Measurements from ENCODE around the gene L2HGDH.

DNA sequence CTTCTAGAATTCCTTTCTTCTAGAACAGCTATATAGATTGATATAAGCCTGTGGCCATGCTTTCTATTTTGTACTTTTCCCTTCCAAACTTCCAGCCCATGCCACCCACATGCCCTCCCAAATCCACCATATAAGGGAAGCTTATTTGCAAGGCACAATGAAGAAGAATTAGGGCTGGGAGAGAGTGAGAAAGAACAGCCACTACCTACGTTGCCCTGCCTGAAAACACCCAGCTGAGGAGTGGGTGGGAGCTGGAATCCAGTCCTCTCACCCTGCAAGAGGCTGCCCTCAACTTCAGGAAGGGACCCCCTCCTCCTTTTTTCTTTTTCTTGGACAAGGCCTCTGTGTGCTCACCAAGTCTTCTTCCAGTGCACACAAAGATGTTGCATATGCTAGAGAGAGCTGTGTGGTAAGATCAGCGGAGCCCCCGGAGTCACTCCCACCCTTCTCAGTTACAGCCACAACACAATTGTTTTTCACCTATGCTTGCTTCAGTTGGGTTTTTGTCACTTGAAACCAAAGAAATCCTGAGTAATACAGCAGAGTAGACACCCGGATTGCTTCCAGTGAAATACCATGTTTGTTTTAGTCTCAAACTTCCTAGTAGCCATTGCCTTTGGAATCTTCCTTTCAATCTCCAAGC is 45.8 kb upstream of the L2HGDH start:
- TF ChIP-seq, protein P1, sequence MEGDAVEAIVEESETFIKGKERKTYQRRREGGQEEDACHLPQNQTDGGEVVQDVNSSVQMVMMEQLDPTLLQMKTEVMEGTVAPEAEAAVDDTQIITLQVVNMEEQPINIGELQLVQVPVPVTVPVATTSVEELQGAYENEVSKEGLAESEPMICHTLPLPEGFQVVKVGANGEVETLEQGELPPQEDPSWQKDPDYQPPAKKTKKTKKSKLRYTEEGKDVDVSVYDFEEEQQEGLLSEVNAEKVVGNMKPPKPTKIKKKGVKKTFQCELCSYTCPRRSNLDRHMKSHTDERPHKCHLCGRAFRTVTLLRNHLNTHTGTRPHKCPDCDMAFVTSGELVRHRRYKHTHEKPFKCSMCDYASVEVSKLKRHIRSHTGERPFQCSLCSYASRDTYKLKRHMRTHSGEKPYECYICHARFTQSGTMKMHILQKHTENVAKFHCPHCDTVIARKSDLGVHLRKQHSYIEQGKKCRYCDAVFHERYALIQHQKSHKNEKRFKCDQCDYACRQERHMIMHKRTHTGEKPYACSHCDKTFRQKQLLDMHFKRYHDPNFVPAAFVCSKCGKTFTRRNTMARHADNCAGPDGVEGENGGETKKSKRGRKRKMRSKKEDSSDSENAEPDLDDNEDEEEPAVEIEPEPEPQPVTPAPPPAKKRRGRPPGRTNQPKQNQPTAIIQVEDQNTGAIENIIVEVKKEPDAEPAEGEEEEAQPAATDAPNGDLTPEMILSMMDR (conservative IDR thresholded peaks at IDR 0.05; ENCODE audit: low read depth, low read length), result no peak
- TF ChIP-seq EZH2 (IDR thresholded peaks at IDR 0.05; ENCODE audit: low read length, unreplicated experiment) (no peak), EZH2phosphoT487 (IDR thresholded peaks at IDR 0.05; ENCODE audit: borderline replicate concordance, low read length) (no peak)

Data from PC-3 (cell line).